ENCODE results near the gene PRODH.
A peak's percentile ranks its signal among the peaks of the same experiment; 100 is the strongest.
"Not testable (repeated sequence)": the region's sequence is repeated elsewhere in the genome, so short reads cannot be mapped to it uniquely, and the experiment has no call there.

The PRODH gene

GRCh38 chr22:18909556-18909955 lies 26.5 kb downstream of the PRODH start:
- DNase-seq (ENCODE audit: low read depth in 2 of 2, low spot score in 1 of 2), result no peak

- DNase-seq (ENCODE audit: low read depth in 2 of 2, low spot score in 1 of 2), result no peak
Observed at GRCh38 chr22:18906896-18907295, 29.2 kb downstream of the PRODH start.

DNA sequence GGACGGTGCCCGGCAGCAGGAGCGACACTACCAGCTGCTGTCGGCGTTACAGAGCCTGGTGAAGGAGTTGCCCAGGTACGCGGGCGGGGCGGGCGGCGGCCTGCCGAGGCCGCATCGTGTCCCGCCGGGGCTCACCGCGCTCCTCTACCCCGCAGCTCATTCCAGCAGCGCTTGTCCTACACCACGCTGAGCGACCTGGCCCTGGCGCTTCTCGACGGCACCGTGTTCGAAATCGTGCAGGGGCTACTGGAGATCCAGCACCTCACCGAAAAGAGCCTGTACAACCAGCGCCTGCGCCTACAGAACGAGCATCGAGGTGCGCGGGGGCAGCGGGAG lies 29.7 kb downstream of the PRODH start:
- DNase-seq (ENCODE audit: low read depth in 2 of 2, low spot score in 1 of 2), result not testable (repeated sequence)

- no peak for DNase-seq (ENCODE audit: low read depth in 2 of 2, low spot score in 1 of 2)
Observed at GRCh38 chr22:18905540-18906409, 30.3 kb downstream of the PRODH start, which contains the start of gene DGCR6. Gene DGCR6 (plus strand): TSS chr22:18906320. CDS start chr22:18906375, 55 bp downstream.

GRCh38 chr22:18896037-18896657 lies 39.9 kb downstream of the PRODH start:
- not testable (repeated sequence) for DNase-seq (ENCODE audit: low read depth in 2 of 2, low spot score in 1 of 2)

DNA sequence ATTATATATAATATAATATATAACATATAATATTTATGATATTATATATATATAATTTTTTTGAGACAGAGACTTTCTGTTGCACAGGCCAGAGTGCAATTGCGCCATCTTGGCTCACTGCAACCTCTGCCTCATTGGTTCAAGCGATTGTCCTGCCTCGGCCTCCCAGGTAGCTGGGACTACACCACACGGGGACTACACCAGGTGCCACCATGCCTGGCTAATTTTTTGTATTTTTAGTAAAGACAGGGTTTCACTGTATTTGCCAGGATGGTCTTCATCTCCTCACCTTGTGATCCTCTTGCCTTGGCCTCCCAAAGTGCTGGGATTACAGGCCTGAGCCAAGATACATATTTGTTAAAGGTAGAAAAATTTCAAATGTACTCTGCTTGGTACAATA lies 42.3 kb downstream of the PRODH start:
- DNase-seq (ENCODE audit: low read depth in 2 of 2, low spot score in 1 of 2), result not testable (repeated sequence)

DNA sequence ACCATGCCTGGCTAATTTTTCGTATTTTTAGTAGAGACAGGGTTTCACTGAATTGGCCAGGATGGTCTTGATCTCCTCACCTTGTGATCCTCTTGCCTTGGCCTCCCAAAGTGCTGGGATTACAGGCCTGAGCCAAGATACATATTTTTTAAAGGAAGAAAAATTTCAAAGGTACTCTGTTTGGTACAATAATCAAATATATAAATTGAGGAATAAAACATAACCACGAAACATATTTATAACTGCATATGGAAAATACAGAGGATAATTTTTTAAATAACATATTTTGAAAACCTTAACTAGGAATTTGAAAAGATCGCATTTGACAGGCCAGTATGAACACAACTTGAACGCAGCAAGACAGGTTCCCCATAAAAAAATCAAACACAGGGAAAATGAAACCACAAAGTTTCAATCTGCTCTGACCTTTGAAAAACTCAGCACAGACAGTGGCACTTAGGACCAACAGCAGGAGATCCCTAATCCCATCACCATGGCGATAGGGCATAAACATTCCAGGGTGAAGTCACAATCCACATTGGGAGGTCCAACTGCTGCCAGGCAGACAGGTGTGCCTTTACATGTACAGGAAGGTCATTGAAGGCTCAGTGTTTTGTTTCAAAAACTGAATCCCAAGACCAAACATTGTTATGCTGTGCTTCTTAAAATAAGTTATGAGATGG lies 45.4 kb downstream of the PRODH start:
- DNase-seq (ENCODE audit: low read depth in 2 of 2, low spot score in 1 of 2), result not testable (repeated sequence)

GRCh38 chr22:18888115-18888514 lies 48.0 kb downstream of the PRODH start:
- DNase-seq (ENCODE audit: low read depth in 2 of 2, low spot score in 1 of 2), result no peak

DNA sequence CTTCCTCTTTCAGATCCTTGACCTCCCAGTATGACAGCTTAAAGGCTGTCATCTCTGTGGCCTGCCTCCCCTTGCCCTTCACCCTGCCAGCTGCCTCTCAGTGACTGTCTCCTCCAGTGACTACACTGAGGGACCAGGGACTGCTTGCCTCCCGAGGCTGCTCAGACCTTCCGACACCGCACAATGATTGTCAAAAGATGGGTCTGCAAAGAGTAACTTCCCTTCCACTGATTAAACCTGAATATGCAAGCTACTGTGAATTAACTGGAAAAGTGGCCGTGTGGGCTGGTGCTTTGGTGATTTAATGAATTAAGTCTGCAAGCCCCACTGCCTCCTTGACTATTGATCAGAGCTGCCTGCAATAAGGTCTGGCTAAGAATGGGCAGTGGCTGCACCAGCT lies 51.6 kb downstream of the PRODH start:
- DNase-seq (ENCODE audit: low read depth in 2 of 2, low spot score in 1 of 2), result not testable (repeated sequence)

GRCh38 chr22:18881260-18881659 lies 54.8 kb downstream of the PRODH start:
- peak; percentile 30 to 42 for DNase-seq (ENCODE audit: low read depth in 2 of 2, low spot score in 1 of 2)
